ENCODE data around the gene CYB5RL. TPM values are rescaled to one million over a fixed set of nuclear protein-coding genes. Genes with fewer than 3 reads are reported as not detected.

Gene CYB5RL
- total RNA-seq, result 8.4 and 11.8 TPM in 2 replicates

GRCh38 chr1:54199765-54200518, at the start of gene CYB5RL, which contains the start of gene MRPL37:
TSS of gene CYB5RL (minus strand) at chr1:54200030. CDS start at chr1:54195616, 4,414 bp downstream.
TSS of gene MRPL37 (plus strand) at chr1:54200167. CDS start at chr1:54200244, 77 bp downstream.

GRCh38 chr1:54152696-54153095, 47.1 kb downstream of the CYB5RL start, which contains the start of gene CDCP2:
TSS of gene CDCP2 (minus strand) at chr1:54153000. CDS start at chr1:54152922, 78 bp downstream.

Other genes with a start within 250 kb of the CYB5RL start
- gene LDLRAD1, start 181.8 kb downstream of the CYB5RL start, total RNA-seq, result not detected in 2 replicates
- gene TMEM59, start 146.8 kb downstream of the CYB5RL start, total RNA-seq, result 266 and 339 TPM in 2 replicates
- 3.1 and 3.3 TPM in 2 replicates for gene TCEANC2, start 146.4 kb downstream of the CYB5RL start, total RNA-seq
- not detected in 2 replicates for gene CDCP2, start 47.0 kb downstream of the CYB5RL start, total RNA-seq
- 66.4 and 83.7 TPM in 2 replicates for gene MRPL37, start 137 bp upstream of the CYB5RL start, total RNA-seq
- gene SSBP3, start 206.4 kb upstream of the CYB5RL start, total RNA-seq, result 19.8 and 25.2 TPM in 2 replicates

Measured in hair follicle dermal papilla cell (primary cell).